Embryonic facial prominence (tissue), 1 donor: ENCODE data around the gene CDA.

ENCODE experiments used
- DNase-seq: peaks from one replicate; pipeline ENCODE4 v3.0.0-alpha.2; 2016; ENCODE audit errors: extremely low spot score

Gene CDA

GRCh38 chr1:20648438-20648837, 59.5 kb downstream of the CDA start:
- DNase-seq = no peak

GRCh38 chr1:20648946-20649345, 60.0 kb downstream of the CDA start:
- DNase-seq = no peak

GRCh38 chr1:20652300-20652699, 63.4 kb downstream of the CDA start:
- DNase-seq = no peak

GRCh38 chr1:20654104-20654690, 65.3 kb downstream of the CDA start:
- no peak for DNase-seq

- DNase-seq = no peak
These were observed 68.1 kb downstream of the CDA start for GRCh38 chr1:20657024-20657423.

- DNase-seq = no peak
These were observed 69.4 kb downstream of the CDA start for GRCh38 chr1:20658166-20658915.

GRCh38 chr1:20660363-20660762, 71.5 kb downstream of the CDA start:
- no peak for DNase-seq

- DNase-seq = no peak
These were observed 71.9 kb downstream of the CDA start for GRCh38 chr1:20660847-20661206.

- DNase-seq = peak; percentile 94
These were observed 72.6 kb downstream of the CDA start, which contains the start of gene DDOST for GRCh38 chr1:20661207-20662109. Gene DDOST, minus strand, starts transcription at chr1:20661369. Its CDS starts 19 bp downstream, at chr1:20661350.

- DNase-seq = no peak
These were observed 73.2 kb downstream of the CDA start for GRCh38 chr1:20662110-20662475.

GRCh38 chr1:20663365-20663764, 74.5 kb downstream of the CDA start:
- no peak for DNase-seq

- no peak for DNase-seq
These were observed 75.2 kb downstream of the CDA start for GRCh38 chr1:20663969-20664715.

- DNase-seq = no peak
These were observed 76.8 kb downstream of the CDA start for GRCh38 chr1:20665726-20666125.

- no peak for DNase-seq
These were observed 77.2 kb downstream of the CDA start for GRCh38 chr1:20666146-20666545.

GRCh38 chr1:20666804-20667203, 77.9 kb downstream of the CDA start:
- DNase-seq = no peak
